Stomach (tissue), 4 donors: Measurements from ENCODE around the gene RABGGTB.
"Not testable (repeated sequence)": the region's sequence is repeated elsewhere in the genome, so short reads cannot be mapped to it uniquely, and the experiment has no call there.

Experiments used
- CTCF ChIP-seq, 7 experiments: fragments of 450-650 bp in 4 of 7; fragments of 200-600 bp in 3 of 7; sonication (generic) in 3 of 7; IDR thresholded peaks; one replicate each; pipeline ENCODE4 v1.5.1; 2016 to 2019; ENCODE audit warnings: antibody characterized with exemption in 7 of 7, control low read depth in 2 of 7, mild to moderate bottlenecking in 1 of 7
- EP300 ChIP-seq: sonication (generic); formaldehyde crosslinking; IDR thresholded peaks from one replicate; pipeline ENCODE4 v1.6.1; 2017; ENCODE audit warnings: antibody characterized with exemption

- not testable (repeated sequence) for TF ChIP-seq CTCF (IDR thresholded peaks at IDR 0.05); EP300
These were observed 7.4 kb upstream of the RABGGTB start for GRCh38 chr1:75778694-75779093.
